NB4 (cell line): ENCODE data around the gene CEP120.
"Not testable (repeated sequence)": the region's sequence is repeated elsewhere in the genome, so short reads cannot be mapped to it uniquely, and the experiment has no call there.

ENCODE experiments used
- DNase-seq: peaks from one replicate; pipeline ENCODE4 v3.0.0; 2010; ENCODE audit warnings: low read depth
- H3K4me3 ChIP-seq: one replicate; pipeline ENCODE4 v1.5.1; 2011; ENCODE audit warnings: mild to moderate bottlenecking, low read depth, low read length, moderate library complexity
- MAX ChIP-seq: IDR thresholded peaks from 2 replicates; pipeline ENCODE4 v1.6.1; 2011; ENCODE audit warnings: low read depth, low read length
- MYC ChIP-seq: IDR thresholded peaks from 2 replicates; pipeline ENCODE4 v1.6.1; 2011; ENCODE audit warnings: low read depth, low read length
- POLR2A ChIP-seq: IDR thresholded peaks from 2 replicates; pipeline ENCODE4 v1.6.1; 2011; ENCODE audit warnings: mild to moderate bottlenecking; ENCODE audit not compliant: insufficient read length; ENCODE audit errors: extremely low read depth
- TF ChIP-seq, protein P1 (sequence below): IDR thresholded peaks from one replicate; pipeline ENCODE4 v1.5.1; 2012; ENCODE audit warnings: low read depth, low read length

The CEP120 gene

GRCh38 chr5:123433596-123433995 is 10.4 kb upstream of the CEP120 start:
- DNase-seq = no peak
- TF ChIP-seq MYC (no peak), POLR2A (no peak), MAX (no peak)
- TF ChIP-seq, protein P1, sequence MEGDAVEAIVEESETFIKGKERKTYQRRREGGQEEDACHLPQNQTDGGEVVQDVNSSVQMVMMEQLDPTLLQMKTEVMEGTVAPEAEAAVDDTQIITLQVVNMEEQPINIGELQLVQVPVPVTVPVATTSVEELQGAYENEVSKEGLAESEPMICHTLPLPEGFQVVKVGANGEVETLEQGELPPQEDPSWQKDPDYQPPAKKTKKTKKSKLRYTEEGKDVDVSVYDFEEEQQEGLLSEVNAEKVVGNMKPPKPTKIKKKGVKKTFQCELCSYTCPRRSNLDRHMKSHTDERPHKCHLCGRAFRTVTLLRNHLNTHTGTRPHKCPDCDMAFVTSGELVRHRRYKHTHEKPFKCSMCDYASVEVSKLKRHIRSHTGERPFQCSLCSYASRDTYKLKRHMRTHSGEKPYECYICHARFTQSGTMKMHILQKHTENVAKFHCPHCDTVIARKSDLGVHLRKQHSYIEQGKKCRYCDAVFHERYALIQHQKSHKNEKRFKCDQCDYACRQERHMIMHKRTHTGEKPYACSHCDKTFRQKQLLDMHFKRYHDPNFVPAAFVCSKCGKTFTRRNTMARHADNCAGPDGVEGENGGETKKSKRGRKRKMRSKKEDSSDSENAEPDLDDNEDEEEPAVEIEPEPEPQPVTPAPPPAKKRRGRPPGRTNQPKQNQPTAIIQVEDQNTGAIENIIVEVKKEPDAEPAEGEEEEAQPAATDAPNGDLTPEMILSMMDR = no peak
- H3K4me3 ChIP-seq = no peak overlapping the region

DNA sequence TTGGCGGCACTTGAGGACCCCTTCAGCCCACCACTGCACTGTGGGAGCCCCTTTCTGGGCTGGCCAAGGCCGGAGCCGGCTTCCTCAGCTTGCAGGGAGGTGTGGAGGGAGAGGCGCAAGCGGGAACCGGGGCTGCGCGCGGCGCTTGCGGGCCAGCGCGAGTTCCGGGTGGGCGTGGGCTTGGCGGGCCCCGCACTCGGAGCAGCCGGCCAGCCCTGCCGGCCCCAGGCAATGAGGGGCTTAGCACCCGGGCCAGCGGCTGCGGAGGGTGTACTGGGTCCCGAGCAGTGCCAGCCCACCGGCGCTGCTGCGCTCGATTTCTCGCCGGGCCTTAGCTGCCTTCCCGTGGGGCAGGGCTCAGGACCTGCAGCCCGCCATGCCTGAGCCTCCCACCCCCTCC is 7.2 kb upstream of the CEP120 start:
- DNase-seq, H3K4me3 ChIP-seq: not testable (repeated sequence)

- peak; percentile 94 for DNase-seq
- TF ChIP-seq, protein P1 = no peak
- TF ChIP-seq MYC = peak; percentile 35; the same call in 1 of the 2 replicates
- H3K4me3 ChIP-seq = no peak overlapping the region
Observed at GRCh38 chr5:123429993-123430392, 6.8 kb upstream of the CEP120 start.

GRCh38 chr5:123429221-123429954 is 6.2 kb upstream of the CEP120 start:
- no peak overlapping the region for H3K4me3 ChIP-seq
- TF ChIP-seq, protein P1 = no peak
- TF ChIP-seq MYC (no peak), POLR2A (no peak), MAX (no peak)
- DNase-seq = peak; percentile 54

DNA sequence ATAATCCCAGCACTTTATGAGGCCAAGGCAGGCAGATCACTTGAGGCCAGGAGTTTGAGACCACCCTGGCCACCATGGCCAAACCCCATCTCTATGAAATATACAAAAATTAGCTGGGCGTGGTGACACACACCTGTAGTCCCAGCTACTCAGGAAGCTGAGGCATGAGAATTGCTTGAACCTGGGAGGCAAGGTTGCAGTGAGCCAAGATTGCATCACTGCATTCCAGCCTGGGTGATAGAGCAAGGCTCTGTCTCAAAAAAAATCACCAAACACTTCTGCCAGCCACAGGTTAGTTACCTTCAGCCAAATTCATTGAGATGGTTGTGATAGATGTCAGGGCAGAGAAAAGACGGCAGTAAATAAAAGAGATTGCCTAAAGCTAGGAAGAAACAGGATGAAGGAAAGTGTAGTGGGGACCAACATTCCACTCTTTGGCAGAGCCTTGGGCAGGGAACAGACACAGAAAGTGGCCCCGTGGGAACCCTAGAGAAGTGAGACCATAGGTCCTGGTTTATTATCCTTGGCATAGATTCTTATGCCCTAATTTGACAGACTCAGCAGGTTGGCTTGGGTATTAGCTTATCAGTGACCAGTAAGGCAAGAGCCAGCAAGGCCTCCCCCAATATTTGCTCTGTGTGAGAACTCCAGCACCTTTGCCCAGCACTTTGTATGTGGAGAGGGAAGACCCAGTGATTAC is 5.5 kb upstream of the CEP120 start:
- DNase-seq = no peak
- no peak overlapping the region for H3K4me3 ChIP-seq
- no peak for TF ChIP-seq POLR2A
- TF ChIP-seq, protein P1 = no peak
- TF ChIP-seq MAX = no peak
- TF ChIP-seq MYC = no peak

- no peak for DNase-seq
- TF ChIP-seq POLR2A = no peak
- no peak for TF ChIP-seq MYC
- TF ChIP-seq MAX = no peak
- TF ChIP-seq, protein P1 = no peak
- no peak overlapping the region for H3K4me3 ChIP-seq
Observed at GRCh38 chr5:123427281-123427680, 4.1 kb upstream of the CEP120 start.
